Activated CD4-positive, alpha-beta T cell treated with anti-CD3 and anti-CD28 coated beads, Interleukin-2, amount 50 U/mL, for 24 hours (primary cell): ENCODE results near the gene NIPA2.
"Not testable (repeated sequence)": the region's sequence is repeated elsewhere in the genome, so short reads cannot be mapped to it uniquely, and the experiment has no call there.

Source experiments
- DNase-seq, 2 donors: peaks; one replicate each; pipeline ENCODE4 v3.0.0-alpha.2; 2020; ENCODE audit warnings: low read depth in 1 of 2, low spot score in 1 of 2

NIPA2 gene

GRCh38 chr15:22838292-22839042 is at the start of gene NIPA2:
Gene NIPA2, plus strand, starts transcription at chr15:22838666. Its CDS starts 13,066 bp downstream, at chr15:22851732.
- peak; percentile 97 to 98 for DNase-seq

- DNase-seq: no peak
These were observed 44.4 kb upstream of the NIPA2 start for GRCh38 chr15:22794063-22794462.

GRCh38 chr15:22794621-22795167 is 43.8 kb upstream of the NIPA2 start:
- DNase-seq: no peak

- no peak for DNase-seq
These were observed 43.0 kb upstream of the NIPA2 start for GRCh38 chr15:22795206-22796063.

GRCh38 chr15:22796079-22796478 is 42.4 kb upstream of the NIPA2 start:
- DNase-seq: no peak

DNA sequence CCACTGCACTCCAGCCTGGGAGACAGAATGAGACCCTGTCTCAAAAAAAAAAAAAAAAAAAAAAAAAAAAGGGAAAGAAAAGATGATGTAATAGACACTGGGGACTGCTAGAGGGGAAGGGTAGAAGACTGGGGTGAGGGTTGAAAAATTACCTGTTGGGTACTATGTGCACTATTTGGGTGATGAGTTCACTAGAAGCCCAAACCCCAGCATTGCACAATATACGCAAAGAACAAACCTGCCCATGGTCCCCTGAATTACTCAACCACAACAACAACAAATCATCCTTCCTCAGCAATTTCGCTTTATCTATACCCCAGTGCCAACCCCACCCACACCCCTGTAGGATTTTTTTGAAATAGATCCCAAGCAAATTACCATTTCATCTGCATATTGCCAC is 38.6 kb upstream of the NIPA2 start:
- DNase-seq: no peak

DNA sequence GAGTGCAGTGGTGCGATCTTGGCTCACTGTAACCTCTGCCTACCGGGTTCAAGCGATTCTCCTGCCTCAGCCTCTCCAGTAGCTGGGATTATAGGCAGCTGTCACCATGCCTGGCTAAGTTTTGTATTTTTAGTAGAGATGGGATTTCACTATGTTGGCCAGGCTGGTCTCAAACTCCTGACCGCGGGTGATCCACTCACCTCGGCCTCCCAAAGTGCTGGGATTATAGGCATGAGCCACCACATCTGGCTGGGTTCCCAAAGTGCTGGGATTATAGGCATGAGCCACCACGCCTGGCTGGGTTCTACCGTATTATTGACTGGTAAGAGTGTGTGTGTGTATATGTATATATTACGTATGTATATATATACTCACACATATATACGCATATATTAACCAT is 35.5 kb upstream of the NIPA2 start:
- DNase-seq: not testable (repeated sequence)

GRCh38 chr15:22806156-22806555 is 32.3 kb upstream of the NIPA2 start:
- DNase-seq: no peak

DNA sequence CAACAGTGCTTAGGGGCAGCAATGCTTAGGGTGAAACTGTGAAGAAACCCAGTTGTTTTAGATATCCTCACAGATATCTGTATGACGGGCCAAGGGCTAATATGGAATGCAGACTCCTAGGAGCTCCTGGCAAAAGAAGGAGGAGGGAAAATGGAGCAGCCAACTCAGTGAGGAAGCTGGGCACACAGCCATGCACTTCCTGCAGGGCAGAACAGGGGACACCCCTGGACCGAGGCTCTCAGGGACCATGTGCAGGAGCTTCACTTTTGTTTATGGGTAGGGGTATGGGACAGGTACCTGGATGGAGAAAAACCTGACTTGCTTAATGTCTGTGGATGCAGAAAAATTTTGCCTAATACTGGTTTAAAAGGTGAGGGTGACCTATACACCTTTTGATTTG is 31.8 kb upstream of the NIPA2 start:
- no peak for DNase-seq

DNA sequence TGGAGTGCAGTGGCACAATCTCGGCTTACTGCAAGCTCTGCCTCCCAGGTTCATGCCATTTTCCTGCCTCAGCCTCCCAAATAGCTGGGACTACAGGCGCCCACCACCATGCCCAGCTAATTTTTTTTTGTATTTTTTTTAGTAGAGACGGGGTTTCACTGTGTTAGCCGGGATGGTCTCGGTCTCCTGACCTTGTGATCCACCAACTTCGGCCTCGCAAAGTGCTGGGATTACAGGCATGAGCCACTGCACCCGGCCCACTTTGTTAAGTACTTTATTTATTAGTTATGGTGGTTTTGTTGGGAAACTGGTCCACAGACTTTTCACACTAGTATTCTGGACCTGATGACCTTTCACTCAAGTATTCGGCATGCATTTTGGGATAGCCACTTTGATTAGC is 30.6 kb upstream of the NIPA2 start:
- DNase-seq: not testable (repeated sequence)

- no peak for DNase-seq
These were observed 30.2 kb upstream of the NIPA2 start for GRCh38 chr15:22808240-22808639.

- no peak for DNase-seq
These were observed 29.6 kb upstream of the NIPA2 start for GRCh38 chr15:22808761-22809280.

DNA sequence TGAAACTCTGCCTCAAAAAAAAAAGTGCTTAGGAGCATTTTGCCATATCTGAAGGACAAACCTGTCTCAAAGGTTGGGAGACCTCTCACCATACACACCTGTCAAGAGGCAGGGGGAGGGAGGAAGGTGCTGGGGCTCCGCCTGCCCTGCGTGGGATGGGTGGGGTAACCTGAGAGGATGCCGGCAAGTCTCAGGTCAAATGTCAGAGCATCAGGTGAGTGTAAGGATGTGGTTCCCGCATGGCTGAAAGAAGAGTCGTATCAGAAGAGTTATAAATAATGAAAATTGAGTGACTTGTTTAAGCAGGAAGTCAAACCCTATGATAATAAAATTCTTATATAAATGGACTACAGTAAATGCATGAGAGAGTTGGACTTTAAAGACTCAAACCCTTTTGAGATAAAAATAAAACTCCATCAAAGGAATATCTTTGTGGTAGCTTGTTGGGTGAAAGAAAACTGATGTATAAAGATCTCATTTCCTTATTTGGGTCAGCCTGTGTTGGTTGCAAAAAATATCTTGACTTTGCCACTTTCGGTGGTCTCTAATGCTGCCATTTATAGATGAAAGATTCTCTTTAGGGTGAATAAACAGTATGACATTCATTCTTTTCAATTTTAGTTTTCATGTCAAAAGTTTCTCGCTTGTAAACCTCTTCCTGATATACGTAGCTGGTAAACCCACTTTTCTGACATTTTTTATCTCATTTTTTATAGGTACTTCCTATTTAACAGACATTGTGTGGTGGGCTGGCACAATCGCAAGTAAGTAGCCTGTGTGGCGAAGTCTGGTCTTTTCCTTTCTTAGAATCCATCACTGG is 28.2 kb upstream of the NIPA2 start:
- no peak for DNase-seq

DNA sequence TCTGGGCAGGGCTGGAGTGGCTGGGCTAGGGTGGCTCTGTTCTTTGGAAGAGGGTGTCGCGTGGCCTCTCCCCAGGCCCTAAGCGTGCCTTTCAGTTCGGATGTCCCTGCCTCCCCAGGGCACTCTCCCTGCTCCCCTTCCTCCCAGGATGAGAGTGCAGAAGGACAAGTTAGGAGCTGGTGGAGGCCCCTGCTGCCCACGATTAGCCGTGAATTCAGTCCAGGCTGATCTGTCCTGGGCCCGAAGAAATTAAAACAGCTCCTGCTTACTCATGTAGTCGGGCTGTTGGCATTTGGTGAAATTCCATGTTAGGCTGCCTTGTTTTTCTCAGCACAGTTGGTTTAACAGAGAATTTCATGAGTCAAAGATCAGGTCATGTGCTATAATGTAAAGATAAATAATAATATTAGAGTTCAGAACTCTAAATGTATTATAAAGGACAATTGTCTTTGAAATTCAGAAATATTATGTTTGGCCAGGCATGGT is 27.6 kb upstream of the NIPA2 start:
- DNase-seq: no peak

DNA sequence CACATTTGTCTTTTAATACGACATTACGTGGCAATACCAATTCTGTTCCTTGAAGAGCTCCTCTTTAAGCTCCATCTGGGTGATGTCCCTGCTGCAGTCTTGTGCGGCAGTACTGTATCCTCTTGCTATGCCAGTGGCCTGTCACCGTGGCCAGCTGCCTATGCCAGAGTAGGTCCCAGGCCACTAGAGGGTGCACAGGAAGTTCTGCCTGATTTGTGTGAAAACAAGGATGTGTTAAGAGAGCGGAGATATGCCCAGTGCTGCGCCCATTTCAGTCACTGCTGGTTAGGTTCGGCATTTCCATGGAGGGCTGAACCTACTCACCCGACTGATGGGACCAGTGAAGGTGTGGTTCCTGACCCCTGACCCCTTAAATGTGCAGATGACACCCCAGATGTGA is 26.8 kb upstream of the NIPA2 start:
- DNase-seq: no peak

GRCh38 chr15:22813844-22814243 is 24.6 kb upstream of the NIPA2 start:
- DNase-seq: no peak

DNA sequence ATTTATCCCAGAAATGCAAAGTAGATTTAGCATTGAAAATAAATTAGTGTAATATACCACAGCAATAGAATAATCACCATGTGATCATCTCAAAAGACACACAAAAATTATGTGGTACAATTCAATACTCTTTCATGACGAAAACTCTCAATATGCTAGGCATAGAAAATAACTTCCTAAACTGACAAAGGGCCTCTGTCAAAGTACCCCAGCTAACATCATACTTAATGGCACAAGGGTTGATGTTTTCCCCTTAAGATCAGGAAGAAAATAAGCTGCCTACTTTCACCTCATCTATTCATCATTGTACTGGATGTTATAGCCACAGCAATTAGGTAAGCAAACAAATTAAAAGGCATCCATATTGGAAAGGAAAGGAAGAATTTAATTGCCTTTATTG is 22.7 kb upstream of the NIPA2 start:
- DNase-seq: no peak

GRCh38 chr15:22819651-22820050 is 18.8 kb upstream of the NIPA2 start:
- DNase-seq: no peak

GRCh38 chr15:22823495-22824128 is 14.9 kb upstream of the NIPA2 start:
- no peak for DNase-seq

- no peak for DNase-seq
These were observed 11.3 kb upstream of the NIPA2 start for GRCh38 chr15:22827125-22827524.
